ENCODE data around the gene CASP8AP2.

CASP8AP2 gene

GRCh38 chr6:89862273-89862672 is 32.6 kb downstream of the CASP8AP2 start:
- peaks cover 21% of the 10 kb centered on the region for H3K36me3 ChIP-seq (replicated peaks; ENCODE audit: insufficient read depth, low read length)
- H4K20me1 ChIP-seq (ENCODE audit: insufficient read depth, low read length) = no peaks in the 10 kb centered on the region
- TF ChIP-seq CTCF (IDR thresholded peaks at IDR 0.05; ENCODE audit: low read length) = no peak
- no peak for TF ChIP-seq EZH2 (optimal IDR thresholded peaks at IDR 0.05; ENCODE audit: low read depth, low read length)
- TF ChIP-seq EZH2phosphoT487 (IDR thresholded peaks at IDR 0.05; ENCODE audit: low read length) = no peak
- no peak overlapping the region for H2AFZ ChIP-seq (ENCODE audit: low read length)
- H3K4me3 ChIP-seq (ENCODE audit: low read length) = no peak overlapping the region
- H3F3A ChIP-seq (ENCODE audit: insufficient read depth, low read length) = no peaks in the 10 kb centered on the region
- no peaks in the 10 kb centered on the region for H3K27me3 ChIP-seq (replicated peaks; ENCODE audit: insufficient read depth, low read length)
- H3K9me3 ChIP-seq (replicated peaks; ENCODE audit: insufficient read depth, low read length) = no peaks in the 10 kb centered on the region
- H3K9me2 ChIP-seq (replicated peaks; ENCODE audit: insufficient read depth, low read length) = no peaks in the 10 kb centered on the region
- 0 out of 2 replicates have a peak, but pooled peaks cover 3% of the 10 kb centered on the region for H3K4me1 ChIP-seq (ENCODE audit: low read length)
- H3K79me2 ChIP-seq (ENCODE audit: low read length) = no peaks in the 10 kb centered on the region
- no peak for DNase-seq
- no peak overlapping the region for H3K4me2 ChIP-seq (ENCODE audit: low read depth, low read length)
- no peak overlapping the region for H3K27ac ChIP-seq (ENCODE audit: low read length)
- no peak overlapping the region for H3K9ac ChIP-seq (ENCODE audit: low read length)

- no peak for TF ChIP-seq EZH2 (optimal IDR thresholded peaks at IDR 0.05; ENCODE audit: low read depth, low read length)
- TF ChIP-seq CTCF (IDR thresholded peaks at IDR 0.05; ENCODE audit: low read length) = no peak
- no peak for TF ChIP-seq EZH2phosphoT487 (IDR thresholded peaks at IDR 0.05; ENCODE audit: low read length)
- H3K4me3 ChIP-seq (ENCODE audit: low read length) = no peak overlapping the region
- no peak overlapping the region for H3K27ac ChIP-seq (ENCODE audit: low read length)
- no peaks in the 10 kb centered on the region for H3F3A ChIP-seq (ENCODE audit: insufficient read depth, low read length)
- H3K27me3 ChIP-seq (replicated peaks; ENCODE audit: insufficient read depth, low read length) = no peaks in the 10 kb centered on the region
- no peak overlapping the region for H2AFZ ChIP-seq (ENCODE audit: low read length)
- no peaks in the 10 kb centered on the region for H3K79me2 ChIP-seq (ENCODE audit: low read length)
- 0 out of 2 replicates have a peak, but pooled peaks cover 3% of the 10 kb centered on the region for H3K4me1 ChIP-seq (ENCODE audit: low read length)
- H3K4me2 ChIP-seq (ENCODE audit: low read depth, low read length) = no peak overlapping the region
- no peaks in the 10 kb centered on the region for H3K9me2 ChIP-seq (replicated peaks; ENCODE audit: insufficient read depth, low read length)
- no peaks in the 10 kb centered on the region for H3K9me3 ChIP-seq (replicated peaks; ENCODE audit: insufficient read depth, low read length)
- peaks cover 21% of the 10 kb centered on the region for H3K36me3 ChIP-seq (replicated peaks; ENCODE audit: insufficient read depth, low read length)
- H4K20me1 ChIP-seq (ENCODE audit: insufficient read depth, low read length) = no peaks in the 10 kb centered on the region
- no peak for DNase-seq
- H3K9ac ChIP-seq (ENCODE audit: low read length) = no peak overlapping the region
These were observed 33.0 kb downstream of the CASP8AP2 start for GRCh38 chr6:89862698-89863097.

- peaks cover 32% of the 10 kb centered on the region for H3K36me3 ChIP-seq (replicated peaks; ENCODE audit: insufficient read depth, low read length)
These were observed 36.5 kb downstream of the CASP8AP2 start for GRCh38 chr6:89866024-89866678.

GRCh38 chr6:89873721-89874120 is 44.0 kb downstream of the CASP8AP2 start:
- peaks cover 8% of the 10 kb centered on the region; the same call in 1 of the 2 replicates for H3K36me3 ChIP-seq (replicated peaks; ENCODE audit: insufficient read depth, low read length)

More at GRCh38 chr6:89866024-89866678, 36.5 kb downstream of the CASP8AP2 start:
- no peaks in the 10 kb centered on the region for H3K9me3 ChIP-seq (replicated peaks; ENCODE audit: insufficient read depth, low read length)
- no peak for DNase-seq
- no peak for TF ChIP-seq EZH2 (optimal IDR thresholded peaks at IDR 0.05; ENCODE audit: low read depth, low read length)
- no peaks in the 10 kb centered on the region for H3K79me2 ChIP-seq (ENCODE audit: low read length)
- no peaks in the 10 kb centered on the region for H4K20me1 ChIP-seq (ENCODE audit: insufficient read depth, low read length)
- H3K27me3 ChIP-seq (replicated peaks; ENCODE audit: insufficient read depth, low read length) = no peaks in the 10 kb centered on the region
- H3K4me3 ChIP-seq (ENCODE audit: low read length) = no peak overlapping the region
- H3F3A ChIP-seq (ENCODE audit: insufficient read depth, low read length) = no peaks in the 10 kb centered on the region
- H3K9ac ChIP-seq (ENCODE audit: low read length) = no peak overlapping the region
- H3K27ac ChIP-seq (ENCODE audit: low read length) = no peak overlapping the region
- no peaks in the 10 kb centered on the region for H3K9me2 ChIP-seq (replicated peaks; ENCODE audit: insufficient read depth, low read length)
- H2AFZ ChIP-seq (ENCODE audit: low read length) = no peak overlapping the region
- no peaks in the 10 kb centered on the region for H3K4me1 ChIP-seq (ENCODE audit: low read length)
- H3K4me2 ChIP-seq (ENCODE audit: low read depth, low read length) = no peak overlapping the region

More at GRCh38 chr6:89873721-89874120, 44.0 kb downstream of the CASP8AP2 start:
- Histone ChIP-seq H4K20me1 (ENCODE audit: insufficient read depth, low read length) (no peaks in the 10 kb centered on the region), H3K9ac (ENCODE audit: low read length) (no peak overlapping the region), H3K4me2 (ENCODE audit: low read depth, low read length) (no peak overlapping the region), H3F3A (ENCODE audit: insufficient read depth, low read length) (no peaks in the 10 kb centered on the region), H3K9me3 (replicated peaks; ENCODE audit: insufficient read depth, low read length) (no peaks in the 10 kb centered on the region), H3K9me2 (replicated peaks; ENCODE audit: insufficient read depth, low read length) (no peaks in the 10 kb centered on the region), H3K4me1 (ENCODE audit: low read length) (no peaks in the 10 kb centered on the region), H3K27ac (ENCODE audit: low read length) (no peak overlapping the region), H2AFZ (ENCODE audit: low read length) (no peak overlapping the region), H3K4me3 (ENCODE audit: low read length) (no peak overlapping the region), H3K27me3 (replicated peaks; ENCODE audit: insufficient read depth, low read length) (no peaks in the 10 kb centered on the region), H3K79me2 (ENCODE audit: low read length) (no peaks in the 10 kb centered on the region)
- DNase-seq = no peak
- TF ChIP-seq EZH2 (optimal IDR thresholded peaks at IDR 0.05; ENCODE audit: low read depth, low read length) = no peak
- TF ChIP-seq EZH2phosphoT487 (IDR thresholded peaks at IDR 0.05; ENCODE audit: low read length) = no peak
- TF ChIP-seq CTCF (IDR thresholded peaks at IDR 0.05; ENCODE audit: low read length) = no peak
